Head of caudate nucleus (tissue), 42 donors: ENCODE measurements around the gene NRGN.

Source experiments
- DNase-seq, 42 donors: peaks; one replicate each; pipeline versions ENCODE4 v3.0.0 to v3.0.0-alpha.2; 2020 to 2021; ENCODE audit warnings: mixed read lengths in 7 of 42
- intact Hi-C: fragments of 100-400 bp; cut with DNase I; formaldehyde crosslinking; loops from one replicate; pipeline ENCODE4 v1.15.0; 2022

The NRGN gene

GRCh38 chr11:124753205-124753604, 13.5 kb downstream of the NRGN start:
- intact Hi-C loops: no loop called here
- peak in 1 of 42 donors; percentile 9 for DNase-seq

- intact Hi-C loops: no loop called here
- DNase-seq: no peak
Observed at GRCh38 chr11:124753624-124754023, 13.9 kb downstream of the NRGN start.

DNA sequence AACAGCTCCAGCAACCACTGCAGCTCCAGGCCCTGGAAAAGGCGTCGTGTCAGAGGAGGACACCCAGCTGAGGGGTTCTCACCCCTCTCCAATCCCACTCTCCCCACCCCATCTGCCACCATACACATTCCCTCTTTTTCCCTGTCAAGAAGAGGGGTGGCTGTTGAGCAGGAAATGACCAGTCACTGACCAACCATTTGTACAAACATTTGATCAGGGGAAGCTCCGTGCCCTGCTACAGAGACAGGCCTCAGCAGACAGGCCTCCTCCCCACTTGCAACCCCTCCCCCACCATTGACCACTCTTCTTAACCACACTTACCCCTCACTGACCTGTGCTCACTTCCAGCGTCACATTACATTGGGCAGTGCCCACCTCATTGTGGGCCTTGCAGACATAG, 14.6 kb downstream of the NRGN start:
- no peak for DNase-seq
- intact Hi-C loops: no loop called here

GRCh38 chr11:124754710-124755109, 15.0 kb downstream of the NRGN start:
- DNase-seq: no peak
- intact Hi-C loops: no loop called here

GRCh38 chr11:124756033-124756752, 16.5 kb downstream of the NRGN start:
- intact Hi-C loops: no loop called here
- DNase-seq: peak in 1 of 42 donors; percentile 20

DNA sequence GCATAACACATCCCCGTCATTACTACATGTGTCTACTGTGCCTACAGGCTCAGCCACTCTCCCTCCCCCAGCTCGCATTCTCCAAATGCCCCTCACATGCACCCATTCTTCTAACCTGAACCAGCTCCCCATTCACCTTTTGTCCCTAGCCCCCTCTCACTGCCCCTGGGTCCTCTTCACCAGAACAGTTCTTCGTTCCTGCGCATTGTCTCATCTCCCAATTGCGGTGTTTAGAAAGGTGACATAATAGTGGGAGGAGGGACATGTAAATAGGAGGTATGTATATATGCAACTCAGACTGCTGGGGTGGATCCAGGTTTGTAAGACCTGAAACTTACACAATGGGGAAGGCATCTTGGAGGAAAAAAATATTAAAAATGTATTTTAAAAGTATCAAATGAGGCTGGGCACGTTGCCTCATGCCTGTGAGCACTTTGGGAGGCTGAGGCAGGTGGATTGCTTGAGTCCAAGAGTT, 17.0 kb downstream of the NRGN start:
- DNase-seq: peak in 1 of 42 donors; percentile 7
- intact Hi-C loops: no loop called here

DNA sequence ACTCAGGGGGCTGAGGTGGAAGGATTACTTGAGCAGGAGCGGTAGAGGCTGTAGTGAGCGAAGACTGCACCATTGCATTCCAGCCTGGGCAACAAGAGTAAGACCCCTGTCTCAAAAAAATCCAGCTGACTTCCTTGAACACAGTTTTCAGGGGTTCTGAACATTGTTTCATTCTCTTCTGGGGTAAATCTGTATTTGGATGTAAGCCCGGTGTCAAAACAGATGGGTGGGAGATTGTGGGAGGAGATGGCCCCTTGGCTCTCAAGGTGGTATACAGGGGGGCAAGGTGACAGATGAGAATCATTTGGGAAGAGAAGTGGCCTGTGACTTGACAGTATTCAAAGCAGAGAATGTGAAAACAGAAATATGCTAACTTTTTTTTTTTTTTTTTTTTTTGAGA, 17.6 kb downstream of the NRGN start:
- intact Hi-C loops: no loop called here
- DNase-seq: no peak

DNA sequence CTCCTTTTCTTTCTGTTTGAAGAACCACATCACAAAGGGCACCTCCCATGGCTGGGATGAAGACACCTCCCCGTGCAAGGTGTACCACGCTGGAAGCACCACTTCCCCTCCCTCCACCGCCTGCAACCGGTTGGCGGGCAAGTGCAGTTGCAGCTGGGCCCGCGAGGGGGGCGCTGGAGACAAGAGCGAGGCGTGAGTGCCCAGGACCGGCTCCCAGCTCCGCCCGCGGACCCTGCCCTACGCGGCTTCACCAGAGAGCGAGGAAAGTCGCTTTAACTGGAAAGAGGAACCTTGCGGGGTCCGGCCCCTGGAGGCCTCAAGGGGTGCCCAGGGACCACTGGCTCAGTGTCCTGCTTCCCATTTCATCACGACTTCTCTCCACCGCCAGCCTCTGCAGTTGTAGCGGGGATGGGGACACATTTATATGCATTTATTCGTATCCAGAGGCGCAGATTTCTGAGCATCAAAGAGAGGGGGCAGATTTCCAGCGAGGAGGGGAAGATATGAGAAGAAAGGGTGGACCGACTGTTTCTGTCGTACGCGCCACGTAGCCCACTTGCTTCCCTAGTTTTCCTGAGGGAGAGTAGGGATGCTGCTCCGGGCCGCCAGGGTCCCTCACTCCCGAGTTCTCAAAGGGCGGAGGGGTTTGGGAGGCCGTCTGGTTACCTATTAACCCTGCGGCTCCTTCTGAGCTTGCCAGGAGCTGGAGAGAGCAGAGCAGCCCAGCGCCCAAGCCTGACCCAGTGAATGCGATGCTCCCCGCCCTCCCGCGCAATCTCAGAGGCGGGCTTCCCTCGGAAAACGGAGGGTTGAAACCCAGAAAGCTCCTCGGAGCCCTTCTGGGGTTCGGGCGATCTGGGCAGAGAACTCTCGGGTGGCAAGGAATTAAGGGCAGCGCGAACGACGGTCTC, 18.9 kb downstream of the NRGN start:
- peak; percentile 51 to 92 (median 81) for DNase-seq
- intact Hi-C loops: no loop called here

GRCh38 chr11:124759266-124760204, 19.8 kb downstream of the NRGN start:
- DNase-seq: no peak
- intact Hi-C loops: loop anchor here (5.0 kb wide), 1 partner anchor 78 kb away; no protein-coding TSS in a partner anchor

DNA sequence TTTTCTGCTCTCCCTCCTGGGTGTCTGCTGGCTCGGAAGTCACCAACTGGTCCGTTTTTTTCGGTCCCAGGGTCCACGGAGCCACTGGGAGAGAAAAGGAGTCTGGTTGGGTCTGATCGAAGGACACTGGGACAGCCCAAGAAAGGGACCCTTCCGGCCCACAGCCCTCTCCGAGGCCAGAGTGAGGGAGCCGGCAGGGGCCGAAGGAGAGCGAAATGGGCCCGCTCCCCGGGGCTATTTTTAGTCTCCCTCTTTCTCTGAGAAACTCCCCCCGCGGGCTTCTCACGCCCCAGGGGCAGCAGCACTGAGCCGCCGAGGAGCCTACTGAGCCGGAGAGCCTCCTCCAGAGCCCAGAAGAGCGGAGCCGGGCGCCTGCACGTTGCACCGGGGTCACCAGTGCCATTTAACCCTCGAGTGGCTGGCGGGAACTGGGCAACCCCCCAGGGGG, 20.5 kb downstream of the NRGN start:
- intact Hi-C loops: loop anchor here (5.0 kb wide), 1 partner anchor 77 kb away; no protein-coding TSS in a partner anchor

DNA sequence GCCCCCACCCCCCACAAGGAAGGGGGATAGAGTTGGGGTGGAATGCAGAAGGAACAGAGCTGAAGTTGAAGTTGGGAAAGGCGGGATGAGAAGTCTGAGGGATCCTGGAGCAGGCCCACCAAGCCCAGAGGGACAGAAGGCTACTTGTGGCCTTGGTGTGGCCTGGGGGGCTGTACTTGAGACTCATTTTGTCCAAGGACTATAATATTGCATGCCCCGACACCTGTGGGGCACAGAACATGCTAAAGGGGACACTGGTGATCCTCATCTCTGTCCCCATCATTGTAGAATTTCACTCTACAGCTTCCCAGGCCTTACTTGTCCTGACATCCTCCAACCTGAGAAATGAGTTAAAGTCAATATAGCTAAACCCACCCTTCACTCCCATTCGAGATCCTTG, 21.1 kb downstream of the NRGN start:
- intact Hi-C loops: loop anchor here (5.0 kb wide), 1 partner anchor 76 kb away; no protein-coding TSS in a partner anchor
- no peak for DNase-seq

More for the DNA sequence above, 20.5 kb downstream of the NRGN start:
- DNase-seq: peak in 1 of 42 donors; percentile 48

GRCh38 chr11:124761301-124762104, 21.8 kb downstream of the NRGN start:
- intact Hi-C loops: loop anchor here (5.0 kb wide), 1 partner anchor 76 kb away; no protein-coding TSS in a partner anchor
- no peak for DNase-seq

DNA sequence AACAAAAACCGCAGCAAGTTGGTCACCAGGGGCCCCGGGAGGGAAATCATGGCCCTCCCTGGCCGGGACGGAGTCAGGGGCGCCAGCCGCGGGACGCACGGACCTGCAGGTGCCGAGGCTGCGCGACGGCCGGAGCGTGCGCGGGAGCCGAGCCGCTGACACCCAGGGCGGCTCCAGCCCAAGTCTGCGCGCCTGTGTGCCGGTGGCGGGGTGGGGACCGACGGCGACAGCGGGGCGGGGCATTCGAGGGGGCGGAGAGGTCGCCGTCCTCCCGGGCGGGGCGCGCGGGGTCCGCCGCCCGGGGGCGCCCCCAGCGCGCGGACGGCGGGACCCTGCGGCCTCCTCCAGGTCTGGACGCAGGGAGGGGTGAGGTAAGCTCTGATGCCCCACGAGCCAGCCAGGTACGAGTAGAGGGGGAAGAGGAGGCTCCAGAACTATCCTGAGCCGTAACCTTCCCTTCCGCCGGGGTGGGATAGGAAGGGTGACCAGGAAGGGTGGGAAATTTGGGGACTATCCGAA, 22.4 kb downstream of the NRGN start, which contains the start of gene ESAM:
TSS of gene ESAM (minus strand) at position 186 of the 519 bp plus-strand sequence. CDS start at position 50, 136 bp downstream.
- intact Hi-C loops: loop anchor here (5.0 kb wide), 1 partner anchor 75 kb away; no protein-coding TSS in a partner anchor

DNA sequence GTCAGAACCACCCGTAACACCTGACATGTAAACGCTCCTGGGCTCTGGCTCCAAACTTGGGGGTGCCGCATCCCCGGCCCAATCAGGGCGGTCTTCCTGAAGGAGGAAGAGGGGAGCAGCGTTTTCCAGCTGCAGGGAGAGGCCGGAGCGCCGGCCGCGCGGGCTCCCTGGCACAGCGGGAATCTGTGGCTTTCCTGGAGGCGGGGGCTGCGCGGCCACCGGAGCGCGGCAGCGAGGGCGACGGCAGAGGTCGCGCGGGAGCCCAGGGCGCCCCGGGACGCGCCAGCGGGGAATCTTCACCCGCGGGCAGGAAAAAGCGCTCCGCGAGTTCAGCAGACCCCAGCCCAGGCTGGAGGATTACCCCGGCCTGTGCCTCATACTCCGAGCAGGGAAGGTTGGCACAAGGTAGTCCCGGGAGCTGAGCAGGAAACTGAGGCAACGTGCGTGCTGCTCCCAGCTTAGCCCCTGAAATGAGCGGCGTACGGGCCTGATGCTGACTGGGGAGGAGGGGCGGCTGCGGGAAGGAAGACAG, 22.9 kb downstream of the NRGN start:
- intact Hi-C loops: loop anchor here (5.0 kb wide), 1 partner anchor 75 kb away; no protein-coding TSS in a partner anchor
- DNase-seq: peak in 3 of 42 donors; percentile 23 to 30 (median 29)

More for the DNA sequence above, 22.4 kb downstream of the NRGN start, which contains the start of gene ESAM:
- peak in 1 of 42 donors; percentile 41 for DNase-seq

DNA sequence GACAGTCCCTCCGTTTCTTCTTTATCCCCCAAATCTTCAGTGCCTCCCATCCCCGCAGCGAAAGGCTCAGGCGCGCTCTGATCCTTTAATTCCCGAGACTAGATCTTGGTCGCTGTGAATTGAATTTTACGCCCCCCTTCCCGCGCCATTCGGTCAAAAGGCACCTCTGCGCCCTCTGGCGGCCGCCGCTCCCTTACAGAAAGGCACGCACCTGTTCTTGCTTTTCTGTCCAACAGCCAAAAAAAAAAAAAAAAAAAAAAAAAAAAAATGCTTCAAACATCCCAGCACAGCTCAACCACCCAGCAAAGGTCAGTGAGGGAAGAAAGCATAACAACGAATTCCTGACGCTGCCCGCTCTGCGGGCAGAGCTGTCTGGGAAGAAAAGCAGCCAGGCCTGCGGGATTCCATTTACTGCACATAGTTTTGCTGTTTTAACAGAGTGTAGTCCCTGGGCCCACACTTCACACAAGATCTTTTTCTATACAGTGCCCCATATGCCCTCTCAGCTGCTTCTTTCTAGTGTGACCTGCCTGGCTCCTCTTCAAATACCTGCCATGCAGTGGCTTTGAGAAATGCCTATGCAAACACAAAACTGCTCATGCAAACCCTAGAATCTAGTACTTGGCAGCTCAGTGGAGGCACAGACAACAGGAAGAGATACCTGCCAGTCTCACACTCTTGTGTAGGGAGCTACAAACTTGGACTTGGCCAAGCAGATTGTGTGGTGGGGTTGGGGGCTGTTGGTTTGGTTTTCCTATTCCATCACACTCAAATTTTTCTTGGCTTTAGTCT, 23.6 kb downstream of the NRGN start:
- DNase-seq: peak; percentile 72 to 93 (median 86)
- intact Hi-C loops: loop anchor here (5.0 kb wide), 1 partner anchor 74 kb away; no protein-coding TSS in a partner anchor

DNA sequence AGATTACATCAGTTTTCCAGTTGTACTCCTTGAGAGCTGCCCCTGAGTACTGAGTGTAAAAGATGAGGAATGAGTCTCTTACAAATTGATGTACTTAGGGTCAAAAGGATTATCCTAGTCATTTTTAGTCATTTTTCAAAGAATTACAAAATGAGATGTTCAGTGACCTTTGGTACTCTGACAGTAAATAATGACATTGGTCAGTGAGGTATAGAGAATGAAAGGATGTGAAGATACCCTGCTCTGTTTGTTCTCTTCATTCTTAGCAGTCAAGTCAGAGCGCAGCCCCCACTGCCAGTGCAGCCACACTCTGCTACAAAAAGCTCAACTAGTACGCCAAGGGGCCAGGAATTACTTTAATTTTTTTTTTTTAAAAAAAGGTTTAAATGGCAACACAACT, 26.4 kb downstream of the NRGN start:
- intact Hi-C loops: no loop called here
- no peak for DNase-seq
